Gastroesophageal sphincter (tissue), 3 donors: Measurements from ENCODE around the gene APCDD1L.

Source experiments
- CTCF ChIP-seq, 4 experiments: fragments of 200-600 bp in 2 of 4; fragments of 450-650 bp in 2 of 4; sonication (generic) in 1 of 4; IDR thresholded peaks; one replicate each; pipeline ENCODE4 v1.5.1; 2017 to 2019; ENCODE audit warnings: antibody characterized with exemption in 4 of 4, mild to moderate bottlenecking in 2 of 4, moderate library complexity in 2 of 4
- EP300 ChIP-seq: sonication (generic); formaldehyde crosslinking; IDR thresholded peaks from one replicate; pipeline ENCODE4 v1.6.1; 2017; ENCODE audit warnings: antibody characterized with exemption, mild to moderate bottlenecking
- POLR2A ChIP-seq, 2 donors: fragments of 450-650 bp; IDR thresholded peaks; one replicate each; pipeline ENCODE4 v1.6.1; 2017; ENCODE audit warnings: antibody characterized with exemption in 2 of 2, mild to moderate bottlenecking in 2 of 2, moderate library complexity in 1 of 2

DNA sequence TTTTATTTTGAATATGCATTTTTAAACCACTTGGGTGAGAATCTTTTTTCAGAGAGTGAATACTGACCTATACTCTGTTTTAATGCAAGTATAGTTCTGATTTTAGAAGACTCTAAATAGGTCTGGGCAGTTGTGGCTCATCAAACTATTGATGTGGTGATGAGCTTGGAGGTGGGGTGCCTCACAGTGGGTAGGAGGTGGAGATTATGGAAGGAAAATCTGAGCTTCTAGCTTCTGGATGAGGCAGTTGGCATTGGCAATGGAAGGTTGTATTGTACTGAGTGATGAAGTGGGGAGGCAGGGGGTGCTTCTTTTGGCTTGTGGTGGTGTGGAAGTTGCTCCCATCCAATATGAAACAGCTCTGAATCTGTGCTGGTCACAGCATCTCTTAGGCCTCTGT is 73.5 kb downstream of the APCDD1L start:
- no peak for TF ChIP-seq CTCF (IDR thresholded peaks at IDR 0.05)
- TF ChIP-seq POLR2A (IDR thresholded peaks at IDR 0.05) = no peak
- no peak for TF ChIP-seq EP300
